ENCODE results near the gene COMMD2. TPM values are rescaled to one million over a fixed set of nuclear protein-coding genes. Genes with fewer than 3 reads are reported as not detected.
A peak's percentile ranks its signal among the peaks of the same experiment; 100 is the strongest.

COMMD2 gene
- total RNA-seq, 2 experiments from 2014 or later: 32.3 to 35.1 TPM

GRCh38 chr3:149781211-149781610 lies 28.9 kb upstream of the COMMD2 start:
- Mint-ChIP-seq H3K4me1 (ENCODE audit: low read depth) (peaks cover 3% of the 10 kb centered on the region), H3K27me3 (ENCODE audit: low read depth) (peaks cover 13% of the 10 kb centered on the region), H3K4me3 (no peak overlapping the region), H3K9me3 (ENCODE audit: insufficient read depth) (no peaks in the 10 kb centered on the region), H3K36me3 (ENCODE audit: low read depth) (no peaks in the 10 kb centered on the region), H3K27ac (no peak overlapping the region)
- ChIA-PET CTCF (no interaction called here), POLR2A (no interaction called here)
- no peak for DNase-seq
- ATAC-seq: no peak

DNA sequence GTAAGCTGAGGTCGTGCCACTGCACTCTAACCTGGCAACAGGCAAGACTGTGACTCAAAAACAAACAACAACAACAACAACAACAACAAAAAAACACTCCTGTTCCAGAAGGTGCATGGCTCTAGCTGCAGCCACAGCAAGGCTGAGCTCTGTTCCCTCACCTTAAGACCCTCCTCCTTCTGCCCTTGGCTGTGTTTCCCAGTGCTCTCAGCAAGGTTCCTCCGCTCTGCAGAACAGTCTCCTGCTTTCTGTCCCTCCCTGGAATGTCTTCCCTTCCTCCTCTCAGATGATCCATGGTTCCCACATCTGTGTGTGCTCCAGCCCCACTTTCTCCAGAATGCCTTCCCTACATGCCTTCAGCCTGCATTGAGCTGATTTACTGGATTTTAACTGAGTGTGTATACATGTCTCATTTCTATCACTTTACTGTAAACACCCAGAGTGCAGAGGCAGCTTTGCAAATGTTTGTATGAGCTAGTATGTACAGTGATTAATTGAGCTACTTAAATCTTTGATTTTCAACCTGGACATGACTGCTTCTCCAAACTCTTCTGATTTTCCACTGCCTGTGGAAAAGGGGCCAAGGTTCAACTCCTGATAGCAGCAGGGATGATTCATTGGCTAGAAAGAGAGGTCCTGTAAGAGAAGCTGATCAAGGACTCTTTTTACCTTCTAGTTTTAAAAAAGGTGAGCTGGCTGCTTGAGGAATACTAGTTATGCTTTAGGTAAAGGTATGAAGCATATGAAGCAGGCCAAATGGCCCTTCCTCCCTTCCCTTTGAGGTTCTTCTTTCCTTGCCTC lies 25.3 kb upstream of the COMMD2 start:
- no peak overlapping the region for H3K27ac Mint-ChIP-seq
- peaks cover 3% of the 10 kb centered on the region for H3K4me1 Mint-ChIP-seq (ENCODE audit: low read depth)
- peaks cover 15% of the 10 kb centered on the region for H3K27me3 Mint-ChIP-seq (ENCODE audit: low read depth)
- no peak for ATAC-seq
- ChIA-PET POLR2A (no interaction called here), CTCF (interaction anchor here (1.4 to 2.8 kb wide), 3 partner anchors 11 to 31 kb away, joined by 3 to 14 read pairs (median 9); no protein-coding TSS in a partner anchor)
- no peaks in the 10 kb centered on the region for H3K36me3 Mint-ChIP-seq (ENCODE audit: low read depth)
- DNase-seq: no peak
- no peak overlapping the region for H3K4me3 Mint-ChIP-seq
- no peaks in the 10 kb centered on the region for H3K9me3 Mint-ChIP-seq (ENCODE audit: insufficient read depth)

DNA sequence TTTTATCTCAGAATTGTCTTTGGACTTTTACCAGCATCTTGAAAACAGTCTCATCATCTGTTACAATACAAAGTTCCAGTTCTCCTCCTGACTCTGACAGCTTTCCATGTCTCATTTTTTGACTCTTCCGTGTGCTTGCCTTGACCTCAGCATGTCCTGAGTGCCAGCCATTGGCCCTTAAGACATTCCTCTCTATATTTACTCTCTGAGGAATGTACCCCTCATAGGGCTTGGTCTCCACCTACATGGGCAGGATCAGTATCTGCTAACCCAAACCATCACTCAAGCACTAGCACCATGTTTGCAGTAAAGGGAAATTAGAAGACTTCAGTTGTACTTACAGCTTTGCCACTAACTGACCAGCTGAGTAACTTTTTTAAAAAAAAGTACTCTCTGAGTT lies 23.9 kb upstream of the COMMD2 start:
- Mint-ChIP-seq H3K27me3 (ENCODE audit: low read depth) (peaks cover 20% of the 10 kb centered on the region), H3K9me3 (ENCODE audit: insufficient read depth) (no peaks in the 10 kb centered on the region), H3K4me1 (ENCODE audit: low read depth) (no peaks in the 10 kb centered on the region), H3K27ac (no peak overlapping the region), H3K36me3 (ENCODE audit: low read depth) (no peaks in the 10 kb centered on the region), H3K4me3 (no peak overlapping the region)
- no peak for DNase-seq
- CTCF ChIA-PET: interaction anchor here (2.7 to 2.8 kb wide), 2 partner anchors 10 to 32 kb away, joined by 9 to 14 read pairs; no protein-coding TSS in a partner anchor
- POLR2A ChIA-PET: no interaction called here
- no peak for ATAC-seq

DNA sequence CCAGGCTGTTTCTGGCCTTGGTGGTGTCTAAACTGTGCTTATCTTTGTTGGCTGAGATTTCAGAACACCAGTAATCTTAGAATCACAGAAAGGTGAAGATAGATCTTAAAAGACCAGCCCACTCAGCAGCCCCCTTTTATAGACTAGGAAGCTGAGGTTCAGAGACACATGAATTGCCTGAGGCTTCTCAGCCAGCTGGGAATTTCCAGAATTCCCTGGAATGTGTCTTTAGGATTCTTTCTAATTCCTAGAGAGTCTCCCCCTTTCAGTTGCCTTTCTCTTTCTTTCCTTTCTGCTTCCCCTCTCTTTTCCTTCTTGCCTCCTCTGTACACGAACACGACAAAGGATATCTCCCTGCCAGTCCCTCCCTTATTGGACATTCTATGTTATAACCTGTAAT lies 20.6 kb upstream of the COMMD2 start:
- Mint-ChIP-seq H3K4me1 (ENCODE audit: low read depth) (no peaks in the 10 kb centered on the region), H3K4me3 (no peak overlapping the region), H3K27me3 (ENCODE audit: low read depth) (peaks cover 19% of the 10 kb centered on the region), H3K27ac (no peak overlapping the region), H3K36me3 (ENCODE audit: low read depth) (no peaks in the 10 kb centered on the region), H3K9me3 (ENCODE audit: insufficient read depth) (no peaks in the 10 kb centered on the region)
- DNase-seq: no peak
- POLR2A ChIA-PET: no interaction called here
- CTCF ChIA-PET: interaction anchor here (0.7 to 4.3 kb wide), 7 partner anchors 10 to 242 kb away, joined by 3 to 25 read pairs (median 5); partner anchors contain the start of gene COMMD2
- ATAC-seq: no peak

DNA sequence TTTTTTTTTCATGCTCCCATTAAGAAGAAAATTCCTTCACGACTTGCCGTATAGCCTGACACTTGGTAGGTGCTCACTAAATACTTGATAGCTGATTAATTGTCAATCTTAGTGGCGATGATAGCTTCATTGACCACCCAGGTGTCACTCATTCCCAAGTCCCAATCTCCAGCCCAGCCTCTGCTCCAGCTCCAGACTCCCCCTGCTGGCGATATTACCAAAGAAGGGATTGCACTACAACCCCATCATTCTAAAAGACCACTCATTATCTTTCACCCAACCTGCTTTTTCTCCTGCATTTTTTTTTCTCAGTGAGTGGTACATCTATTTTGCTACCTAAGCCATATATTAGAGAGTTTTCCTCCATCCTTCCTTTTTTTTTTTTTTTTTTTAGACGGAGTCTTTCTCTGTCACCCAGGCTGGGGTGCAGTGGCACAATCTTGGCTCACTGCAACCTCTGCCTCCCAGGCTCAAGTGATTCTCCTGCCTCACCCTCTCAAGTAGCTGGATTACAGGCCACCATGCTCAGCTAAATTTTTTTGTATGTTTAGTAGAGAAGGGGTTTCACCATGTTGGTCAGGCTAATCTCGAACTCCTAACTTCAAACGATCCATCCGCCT lies 19.5 kb upstream of the COMMD2 start:
- DNase-seq (peak; percentile 60), ATAC-seq (peak; percentile 65)
- Mint-ChIP-seq H3K27ac (no peak overlapping the region), H3K4me3 (no peak overlapping the region), H3K9me3 (ENCODE audit: insufficient read depth) (no peaks in the 10 kb centered on the region), H3K36me3 (ENCODE audit: low read depth) (no peaks in the 10 kb centered on the region), H3K4me1 (ENCODE audit: low read depth) (no peaks in the 10 kb centered on the region), H3K27me3 (ENCODE audit: low read depth) (peaks cover 22% of the 10 kb centered on the region)
- ChIA-PET CTCF (interaction anchor here (0.6 to 4.3 kb wide), 26 partner anchors 11 to 1294 kb away, joined by 3 to 25 read pairs (median 4); partner anchors contain the start of gene COMMD2), POLR2A (interaction anchor here (2.2 kb wide), 1 partner anchor 20 kb away, joined by 6 read pairs; the partner anchor contains the start of gene COMMD2)

DNA sequence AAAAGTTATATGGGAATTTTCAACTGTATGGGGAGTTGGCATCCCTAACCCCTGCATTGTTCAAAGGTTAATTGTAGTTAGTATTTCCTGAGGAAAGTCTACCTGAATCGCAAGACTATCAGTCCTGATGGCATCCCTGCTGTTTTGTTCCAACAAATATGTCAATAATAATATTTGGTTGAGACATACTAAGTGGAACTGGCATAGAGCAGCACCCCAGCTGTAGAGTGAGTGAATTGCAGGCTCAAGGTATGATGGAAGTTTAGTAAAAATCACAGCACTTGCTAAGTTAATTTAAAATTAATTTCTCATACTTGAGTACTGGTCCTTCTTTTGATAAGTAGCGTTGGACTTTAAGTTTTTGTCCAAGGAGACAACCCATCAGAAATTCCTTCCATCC lies 18.0 kb upstream of the COMMD2 start:
- ATAC-seq (no peak), DNase-seq (no peak)
- no peaks in the 10 kb centered on the region for H3K36me3 Mint-ChIP-seq (ENCODE audit: low read depth)
- POLR2A ChIA-PET: interaction anchor here (1.0 to 2.2 kb wide), 2 partner anchors 17 to 18 kb away, joined by 3 to 6 read pairs; partner anchors contain the start of gene COMMD2
- H3K9me3 Mint-ChIP-seq (ENCODE audit: insufficient read depth): no peaks in the 10 kb centered on the region
- peaks cover 24% of the 10 kb centered on the region for H3K27me3 Mint-ChIP-seq (ENCODE audit: low read depth)
- no peak overlapping the region for H3K4me3 Mint-ChIP-seq
- H3K4me1 Mint-ChIP-seq (ENCODE audit: low read depth): no peaks in the 10 kb centered on the region
- H3K27ac Mint-ChIP-seq: no peak overlapping the region
- CTCF ChIA-PET: interaction anchor here (1.1 to 4.3 kb wide), 11 partner anchors 10 to 239 kb away, joined by 3 to 25 read pairs (median 6); partner anchors contain the start of gene COMMD2

- ChIA-PET POLR2A (no interaction called here), CTCF (interaction anchor here (0.7 to 1.0 kb wide), 2 partner anchors 188 to 200 kb away, joined by 3 read pairs; no protein-coding TSS in a partner anchor)
- DNase-seq (no peak), ATAC-seq (no peak)
- Mint-ChIP-seq H3K36me3 (ENCODE audit: low read depth) (no peaks in the 10 kb centered on the region), H3K4me1 (ENCODE audit: low read depth) (no peaks in the 10 kb centered on the region), H3K4me3 (no peak overlapping the region), H3K9me3 (ENCODE audit: insufficient read depth) (no peaks in the 10 kb centered on the region), H3K27me3 (ENCODE audit: low read depth) (peaks cover 24% of the 10 kb centered on the region), H3K27ac (no peak overlapping the region)
These were observed 16.4 kb upstream of the COMMD2 start for GRCh38 chr3:149768704-149769103.

DNA sequence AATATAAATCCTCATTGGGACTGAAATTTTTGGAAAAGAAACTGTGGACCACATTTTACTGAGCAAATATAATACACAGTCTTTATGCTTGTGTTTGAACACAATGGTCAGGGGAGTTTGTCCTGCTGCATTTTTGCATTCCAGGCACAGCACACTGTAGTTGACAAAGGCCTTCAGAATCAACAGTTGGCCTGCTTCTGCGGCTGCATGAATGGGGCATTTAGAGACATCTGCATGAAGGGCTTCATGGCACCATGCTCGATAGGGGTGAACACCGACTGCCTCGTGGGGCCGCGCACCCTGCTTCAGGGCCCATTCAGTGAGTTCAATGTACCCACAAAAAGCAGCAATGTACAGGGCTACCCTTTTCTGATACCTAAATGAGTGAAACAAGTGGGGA lies 15.4 kb upstream of the COMMD2 start:
- H3K4me3 Mint-ChIP-seq: no peak overlapping the region
- H3K9me3 Mint-ChIP-seq (ENCODE audit: insufficient read depth): no peaks in the 10 kb centered on the region
- ATAC-seq: no peak
- H3K27ac Mint-ChIP-seq: no peak overlapping the region
- H3K27me3 Mint-ChIP-seq (ENCODE audit: low read depth): peaks cover 24% of the 10 kb centered on the region
- ChIA-PET CTCF (interaction anchor here (1.0 to 2.8 kb wide), 3 partner anchors 8 to 187 kb away, joined by 3 to 33 read pairs (median 14); no protein-coding TSS in a partner anchor), POLR2A (no interaction called here)
- H3K4me1 Mint-ChIP-seq (ENCODE audit: low read depth): no peaks in the 10 kb centered on the region
- DNase-seq: no peak
- H3K36me3 Mint-ChIP-seq (ENCODE audit: low read depth): no peaks in the 10 kb centered on the region

- no peak overlapping the region for H3K4me3 Mint-ChIP-seq
- H3K9me3 Mint-ChIP-seq (ENCODE audit: insufficient read depth): no peaks in the 10 kb centered on the region
- H3K27ac Mint-ChIP-seq: no peak overlapping the region
- DNase-seq (no peak), ATAC-seq (no peak)
- peaks cover 18% of the 10 kb centered on the region for H3K27me3 Mint-ChIP-seq (ENCODE audit: low read depth)
- POLR2A ChIA-PET: no interaction called here
- no peaks in the 10 kb centered on the region for H3K4me1 Mint-ChIP-seq (ENCODE audit: low read depth)
- no peaks in the 10 kb centered on the region for H3K36me3 Mint-ChIP-seq (ENCODE audit: low read depth)
- CTCF ChIA-PET: interaction anchor here (1.0 to 2.8 kb wide), 4 partner anchors 10 to 197 kb away, joined by 3 to 33 read pairs (median 14); partner anchors contain the start of gene COMMD2
These were observed 13.6 kb upstream of the COMMD2 start for GRCh38 chr3:149765762-149766334.

DNA sequence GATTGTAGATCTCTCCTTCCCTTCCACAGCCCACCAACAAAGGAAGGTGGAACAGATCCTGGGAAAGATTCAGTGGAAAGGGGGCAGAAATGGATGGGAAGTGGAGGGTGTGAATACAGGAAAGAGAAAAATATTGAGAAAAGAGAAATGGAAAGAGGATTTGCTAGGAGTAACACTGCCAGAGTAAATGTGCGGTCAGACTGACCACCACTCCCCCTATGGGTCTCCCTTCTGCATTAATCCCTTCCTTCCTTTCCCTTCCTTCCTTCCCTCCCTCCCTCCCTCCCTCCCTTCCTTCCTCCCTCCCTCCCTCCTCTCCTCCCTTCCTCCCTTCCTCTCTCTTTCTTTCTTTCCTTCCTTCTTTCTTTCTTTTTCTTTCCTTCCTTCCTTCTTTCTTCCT lies 12.0 kb upstream of the COMMD2 start:
- no peaks in the 10 kb centered on the region for H3K4me1 Mint-ChIP-seq (ENCODE audit: low read depth)
- no peaks in the 10 kb centered on the region for H3K9me3 Mint-ChIP-seq (ENCODE audit: insufficient read depth)
- ATAC-seq (no peak), DNase-seq (no peak)
- peaks cover 20% of the 10 kb centered on the region for H3K27me3 Mint-ChIP-seq (ENCODE audit: low read depth)
- no peak overlapping the region for H3K4me3 Mint-ChIP-seq
- ChIA-PET CTCF (no interaction called here), POLR2A (no interaction called here)
- H3K36me3 Mint-ChIP-seq (ENCODE audit: low read depth): no peaks in the 10 kb centered on the region
- H3K27ac Mint-ChIP-seq: no peak overlapping the region

DNA sequence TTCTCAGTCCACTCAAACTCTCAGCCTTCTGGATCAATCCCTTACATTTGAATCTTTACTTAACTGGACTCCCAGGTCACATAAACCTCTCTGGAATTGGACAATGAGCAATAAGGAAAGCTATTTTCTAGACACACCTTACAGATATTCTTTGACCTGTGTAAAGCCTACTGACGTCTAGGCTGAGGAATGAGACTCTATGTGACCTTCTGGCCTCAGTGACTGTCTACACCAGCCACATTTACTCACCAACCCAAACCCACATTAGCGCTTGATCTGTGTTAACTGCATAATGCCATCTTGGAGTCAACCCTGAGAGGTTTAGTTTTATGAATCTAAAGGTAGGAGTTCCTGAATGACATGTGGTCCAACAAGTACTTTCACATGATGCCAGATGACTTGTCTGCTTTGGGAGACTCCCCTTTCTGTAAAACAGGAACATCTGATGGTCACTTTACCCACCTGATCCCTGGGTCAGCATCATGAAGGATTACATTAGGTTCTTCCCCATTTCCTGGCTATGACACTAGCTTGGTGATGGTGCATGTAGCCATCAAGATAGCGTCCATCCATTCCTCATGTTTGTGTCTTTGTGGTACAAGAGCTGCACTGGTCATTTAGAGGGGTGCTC lies 11.4 kb upstream of the COMMD2 start:
- H3K27ac Mint-ChIP-seq: no peak overlapping the region
- DNase-seq (no peak), ATAC-seq (no peak)
- H3K4me3 Mint-ChIP-seq: no peak overlapping the region
- no peaks in the 10 kb centered on the region for H3K36me3 Mint-ChIP-seq (ENCODE audit: low read depth)
- ChIA-PET CTCF (interaction anchor here (0.5 to 1.6 kb wide), 4 partner anchors 11 to 244 kb away, joined by 3 to 5 read pairs (median 4); no protein-coding TSS in a partner anchor), POLR2A (no interaction called here)
- no peaks in the 10 kb centered on the region for H3K9me3 Mint-ChIP-seq (ENCODE audit: insufficient read depth)
- H3K27me3 Mint-ChIP-seq (ENCODE audit: low read depth): peaks cover 18% of the 10 kb centered on the region
- no peaks in the 10 kb centered on the region for H3K4me1 Mint-ChIP-seq (ENCODE audit: low read depth)

Measured in activated CD8-positive, alpha-beta T cell treated with anti-CD3 and anti-CD28 coated beads, Interleukin-2, amount 10 ng/mL, durations not matched to agents 7 days and 5 days (primary cell).